ENCODE results near the gene PPP1R12C.
A peak's percentile ranks its signal among the peaks of the same experiment; 100 is the strongest.

The PPP1R12C gene

DNA sequence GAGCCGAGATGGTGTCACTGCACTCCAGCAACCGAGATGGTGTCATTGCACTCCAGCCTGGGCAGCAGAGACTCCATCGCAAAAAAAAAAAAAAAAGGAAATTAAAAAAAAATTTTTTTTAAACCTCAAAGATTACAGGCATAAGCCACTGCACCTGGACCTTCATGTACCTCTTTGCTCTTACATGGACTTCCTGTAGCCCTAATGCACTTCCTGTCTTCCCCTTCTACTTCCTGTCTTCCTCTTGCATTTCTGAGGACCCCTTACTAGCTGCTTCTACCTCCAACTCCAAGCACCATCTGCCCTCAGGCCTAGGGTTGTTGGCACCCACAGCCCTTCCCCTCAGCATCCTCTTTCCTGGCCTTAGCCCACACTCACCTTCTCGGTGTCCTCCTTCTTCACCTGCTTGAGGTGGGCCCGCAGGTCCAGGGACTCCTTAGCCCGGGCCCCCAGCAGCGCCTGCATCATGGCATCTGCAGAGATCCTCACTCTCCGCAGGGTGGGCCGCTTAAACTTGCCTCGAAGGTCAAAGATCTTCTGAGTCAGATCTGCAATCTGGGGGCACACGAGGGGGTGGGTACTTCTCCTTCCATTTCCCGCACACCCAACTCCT, 36.3 kb upstream of the PPP1R12C start:
- DNase-seq (ENCODE audit: insufficient read length, low spot score) (no peak), FAIRE-seq (no peak)
- no peak for TF ChIP-seq POLR2A (IDR thresholded peaks at IDR 0.05; ENCODE audit: low read depth, low read length)

GRCh38 chr19:55152017-55152416, 34.6 kb upstream of the PPP1R12C start:
- DNase-seq (ENCODE audit: insufficient read length, low spot score) (no peak), FAIRE-seq (no peak)
- no peak for TF ChIP-seq POLR2A (IDR thresholded peaks at IDR 0.05; ENCODE audit: low read depth, low read length)

GRCh38 chr19:55149078-55150003, 31.9 kb upstream of the PPP1R12C start, which contains the start of gene TNNT1:
Gene TNNT1, minus strand, starts transcription at chr19:55149206. Its CDS starts 2,049 bp downstream, at chr19:55147157.
- peak; percentile 75 for DNase-seq (ENCODE audit: insufficient read length, low spot score)
- TF ChIP-seq POLR2A (IDR thresholded peaks at IDR 0.05; ENCODE audit: low read depth, low read length): no peak
- FAIRE-seq: no peak

GRCh38 chr19:55147545-55148251, 30.3 kb upstream of the PPP1R12C start:
- no peak for FAIRE-seq
- TF ChIP-seq POLR2A (IDR thresholded peaks at IDR 0.05; ENCODE audit: low read depth, low read length): no peak
- no peak for DNase-seq (ENCODE audit: insufficient read length, low spot score)

GRCh38 chr19:55146705-55147273, 29.4 kb upstream of the PPP1R12C start:
- FAIRE-seq: no peak
- TF ChIP-seq POLR2A (IDR thresholded peaks at IDR 0.05; ENCODE audit: low read depth, low read length): peak; percentile 69
- peak; percentile 99 for DNase-seq (ENCODE audit: insufficient read length, low spot score)

DNA sequence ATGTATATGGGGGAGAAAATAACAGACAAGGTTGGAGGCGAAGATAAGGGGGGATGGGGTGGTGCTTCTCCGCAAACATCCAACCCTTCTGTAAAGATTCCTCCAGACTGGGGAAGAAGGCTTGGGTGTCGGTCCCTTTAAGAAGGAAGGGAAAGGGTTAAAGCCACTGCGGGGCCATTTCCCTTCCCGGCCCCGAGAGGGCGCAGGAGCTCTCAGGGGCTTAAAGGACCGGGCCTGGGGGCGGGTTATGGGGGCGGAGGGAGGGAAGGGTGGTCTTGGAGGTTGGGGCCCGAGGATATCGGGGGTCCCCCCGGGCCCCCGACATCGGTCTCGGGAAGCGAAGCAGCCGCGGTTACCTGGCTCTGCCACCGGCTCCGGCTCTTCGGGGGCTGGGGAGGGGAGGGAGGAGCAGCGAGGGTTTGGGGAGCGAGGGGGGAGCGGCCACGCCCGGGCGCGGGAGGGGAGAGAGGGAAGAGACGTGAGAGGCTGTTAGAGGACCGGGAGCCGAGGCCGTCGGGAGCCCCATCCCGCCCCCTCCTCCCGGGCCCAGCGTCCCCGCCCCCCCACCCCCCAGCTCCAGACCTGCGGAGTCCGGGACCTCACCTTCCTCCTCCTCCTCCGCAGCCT, 28.8 kb upstream of the PPP1R12C start:
- FAIRE-seq (no peak), DNase-seq (ENCODE audit: insufficient read length, low spot score) (peak; percentile 98)
- no peak for TF ChIP-seq POLR2A (IDR thresholded peaks at IDR 0.05; ENCODE audit: low read depth, low read length)

DNA sequence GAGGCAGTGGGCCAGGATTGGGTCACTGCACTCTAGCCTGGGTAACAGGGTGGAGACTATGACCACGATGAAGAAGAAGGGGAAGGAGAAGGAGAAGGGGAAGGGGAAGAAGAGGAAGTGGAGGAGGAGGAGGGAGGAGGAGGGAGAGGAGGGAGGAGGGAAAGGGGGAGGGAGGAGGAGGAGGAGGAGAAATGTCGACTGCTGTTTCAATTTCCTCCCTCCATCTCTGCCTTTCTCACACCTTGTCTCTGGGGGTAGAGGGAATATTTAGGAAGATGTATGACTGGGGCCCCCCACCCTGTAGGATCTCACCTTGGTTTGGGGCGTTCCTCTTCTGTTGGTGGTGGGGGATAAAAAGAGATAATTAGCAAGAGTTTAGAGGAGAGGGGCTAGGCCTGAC, 27.8 kb upstream of the PPP1R12C start:
- no peak for FAIRE-seq
- DNase-seq (ENCODE audit: insufficient read length, low spot score): no peak
- no peak for TF ChIP-seq POLR2A (IDR thresholded peaks at IDR 0.05; ENCODE audit: low read depth, low read length)

GRCh38 chr19:55141696-55142095, 24.3 kb upstream of the PPP1R12C start:
- TF ChIP-seq POLR2A (IDR thresholded peaks at IDR 0.05; ENCODE audit: low read depth, low read length): no peak
- DNase-seq (ENCODE audit: insufficient read length, low spot score) (no peak), FAIRE-seq (no peak)

DNA sequence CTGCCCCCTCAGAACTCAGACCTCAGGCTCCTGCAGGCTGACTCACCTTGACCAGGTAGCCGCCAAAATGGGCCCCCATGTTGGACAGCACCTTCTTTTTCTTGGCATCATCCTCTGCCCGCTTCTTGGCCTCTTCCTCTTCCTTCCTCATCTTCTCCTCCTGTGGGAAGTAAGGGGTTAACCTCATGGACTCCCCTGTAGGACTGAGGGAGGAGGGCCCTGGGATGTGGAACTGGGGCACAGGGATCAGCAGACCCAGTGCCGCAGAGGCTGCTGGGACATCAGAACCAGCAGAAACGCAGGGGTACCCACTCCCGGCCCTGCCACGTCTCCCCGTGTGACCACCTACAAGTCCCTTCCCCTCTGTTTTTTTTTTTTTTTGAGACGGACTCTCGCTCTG, 20.5 kb upstream of the PPP1R12C start:
- no peak for TF ChIP-seq POLR2A (IDR thresholded peaks at IDR 0.05; ENCODE audit: low read depth, low read length)
- no peak for DNase-seq (ENCODE audit: insufficient read length, low spot score)
- FAIRE-seq: no peak

GRCh38 chr19:55136399-55137102, 19.1 kb upstream of the PPP1R12C start:
- FAIRE-seq (no peak), DNase-seq (ENCODE audit: insufficient read length, low spot score) (no peak)
- TF ChIP-seq POLR2A (IDR thresholded peaks at IDR 0.05; ENCODE audit: low read depth, low read length): no peak

GRCh38 chr19:55134736-55135135, 17.3 kb upstream of the PPP1R12C start:
- no peak for TF ChIP-seq POLR2A (IDR thresholded peaks at IDR 0.05; ENCODE audit: low read depth, low read length)
- no peak for DNase-seq (ENCODE audit: insufficient read length, low spot score)
- no peak for FAIRE-seq

GRCh38 chr19:55133639-55134444, 16.4 kb upstream of the PPP1R12C start:
- DNase-seq (ENCODE audit: insufficient read length, low spot score) (no peak), FAIRE-seq (no peak)
- no peak for TF ChIP-seq POLR2A (IDR thresholded peaks at IDR 0.05; ENCODE audit: low read depth, low read length)

Data from H54 (cell line).